NAMALWA (cell line): Measurements from ENCODE around the gene SLU7.

Experiments used
- DNase-seq: peaks from one replicate; pipeline ENCODE4 v3.0.0-alpha.2; 2015; ENCODE audit warnings: low spot score

SLU7 gene

GRCh38 chr5:160418561-160419457 is at the start of gene SLU7:
TSS of gene SLU7 (minus strand) at chr5:160419081. CDS start at chr5:160415294, 3,787 bp downstream.
- DNase-seq, result peak; percentile 95

- peak; percentile 16 for DNase-seq
These were observed 49.6 kb upstream of the SLU7 start for GRCh38 chr5:160468363-160468975.

- DNase-seq, result peak; percentile 86
These were observed 48.9 kb upstream of the SLU7 start for GRCh38 chr5:160467555-160468362.

- DNase-seq, result peak; percentile 23
These were observed 48.1 kb upstream of the SLU7 start for GRCh38 chr5:160466889-160467554.

- no peak for DNase-seq
These were observed 47.2 kb upstream of the SLU7 start for GRCh38 chr5:160466116-160466515.

GRCh38 chr5:160464466-160464797 is 45.6 kb upstream of the SLU7 start:
- no peak for DNase-seq

- DNase-seq, result no peak
These were observed 45.0 kb upstream of the SLU7 start for GRCh38 chr5:160463740-160464465.

- no peak for DNase-seq
These were observed 44.3 kb upstream of the SLU7 start for GRCh38 chr5:160463227-160463626.

GRCh38 chr5:160462167-160462566 is 43.3 kb upstream of the SLU7 start:
- DNase-seq, result no peak

GRCh38 chr5:160461378-160461777 is 42.5 kb upstream of the SLU7 start:
- DNase-seq, result no peak

GRCh38 chr5:160460377-160461049 is 41.6 kb upstream of the SLU7 start:
- peak; percentile 28 for DNase-seq

- DNase-seq, result no peak
These were observed 40.2 kb upstream of the SLU7 start for GRCh38 chr5:160458806-160459800.

GRCh38 chr5:160457252-160457651 is 38.4 kb upstream of the SLU7 start:
- no peak for DNase-seq

GRCh38 chr5:160456480-160457177 is 37.7 kb upstream of the SLU7 start:
- no peak for DNase-seq

- DNase-seq, result no peak
These were observed 36.7 kb upstream of the SLU7 start for GRCh38 chr5:160455600-160455999.

GRCh38 chr5:160453751-160454150 is 34.9 kb upstream of the SLU7 start:
- DNase-seq, result no peak

GRCh38 chr5:160452795-160453194 is 33.9 kb upstream of the SLU7 start:
- DNase-seq, result no peak

- DNase-seq, result no peak
These were observed 33.2 kb upstream of the SLU7 start for GRCh38 chr5:160452036-160452435.

- DNase-seq, result no peak
These were observed 32.4 kb upstream of the SLU7 start for GRCh38 chr5:160451281-160451680.
